ENCODE results near the gene KCTD7. TPM values are rescaled to one million over a fixed set of nuclear protein-coding genes. Genes with fewer than 3 reads are reported as not detected.
"Not testable (repeated sequence)": the region's sequence is repeated elsewhere in the genome, so short reads cannot be mapped to it uniquely, and the experiment has no call there.

KCTD7 gene
- 1 to 10 TPM; 6.3 to 7.5 TPM for total RNA-seq

DNA sequence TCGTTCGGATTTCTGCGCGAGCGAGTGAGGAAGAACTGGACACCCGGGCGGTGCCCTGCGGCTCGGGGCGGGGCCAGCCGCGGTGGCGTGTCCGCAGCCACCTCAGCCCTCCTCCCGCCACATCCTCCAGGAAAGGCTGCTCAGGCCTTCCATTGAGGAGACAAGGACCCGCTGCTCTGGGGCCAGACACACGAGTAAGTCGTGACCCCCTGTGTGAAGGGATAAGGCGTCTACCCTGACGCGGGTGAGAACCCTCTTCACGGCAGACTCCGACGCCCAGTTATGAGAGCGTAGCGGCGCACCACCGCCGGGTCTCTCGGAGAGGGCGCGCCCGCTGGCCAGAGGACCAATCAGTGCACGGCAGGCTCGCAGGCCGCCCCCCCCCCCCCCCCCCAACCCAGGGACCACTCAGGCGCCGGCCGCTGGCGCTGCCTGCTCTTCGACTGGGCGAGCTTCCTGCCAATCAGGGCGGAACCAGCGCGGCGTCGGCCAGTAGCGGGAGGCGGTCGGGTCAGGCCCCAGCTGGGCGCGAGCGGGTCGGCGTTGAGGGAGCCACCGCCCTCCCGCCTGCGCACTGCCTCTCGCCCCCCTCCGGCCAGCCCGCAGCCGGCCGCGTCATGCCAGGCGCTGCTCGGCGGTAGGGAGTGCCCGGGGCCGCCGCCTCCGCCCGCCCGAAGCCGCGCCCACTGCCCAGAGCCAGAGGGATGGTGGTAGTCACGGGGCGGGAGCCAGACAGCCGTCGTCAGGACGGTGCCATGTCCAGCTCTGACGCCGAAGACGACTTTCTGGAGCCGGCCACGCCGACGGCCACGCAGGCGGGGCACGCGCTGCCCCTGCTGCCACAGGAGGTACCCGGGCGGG lies at the start of gene KCTD7:
Gene KCTD7 (plus strand): TSS at position 521 of the 861 bp plus-strand sequence. CDS start 184 bp downstream, at position 705.
- CTCF ChIA-PET: no interaction called here
- intact Hi-C loops (cut with micrococcal nuclease): loop anchor here (1.0 to 2.0 kb wide), 10 partner anchors 26 to 877 kb away; partner anchors contain the start of genes RABGEF1, TMEM248 and TYW1

DNA sequence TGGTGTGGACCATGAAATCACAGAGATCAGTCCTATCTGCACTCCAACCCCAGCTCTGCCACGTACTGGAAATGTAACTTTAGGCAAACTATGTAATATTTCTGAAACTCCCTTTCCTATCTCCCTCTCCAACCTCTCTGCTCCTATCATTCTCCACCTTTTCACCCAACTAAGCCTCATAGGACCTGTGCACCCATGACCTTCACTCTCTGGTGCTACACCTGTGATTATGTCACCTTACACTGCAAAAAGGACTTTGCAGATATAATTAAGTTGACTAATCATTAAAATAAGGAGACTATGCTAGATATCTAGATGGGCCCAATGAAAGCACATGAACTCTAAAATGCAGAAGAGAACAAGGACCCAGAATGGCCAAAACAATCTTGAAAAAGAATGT lies 48.3 kb upstream of the KCTD7 start:
- peaks cover 54% of the 10 kb centered on the region for H3K4me1 Mint-ChIP-seq (ENCODE audit: low read depth)
- H3K27ac Mint-ChIP-seq; DNase-seq; H3K36me3 Mint-ChIP-seq (ENCODE audit: low read depth); intact Hi-C loops (cut with micrococcal nuclease); H3K4me3 Mint-ChIP-seq; CTCF ChIA-PET; H3K9me3 Mint-ChIP-seq; H3K27me3 Mint-ChIP-seq (ENCODE audit: low read depth): not testable (repeated sequence)

More for the DNA sequence above, at the start of gene KCTD7:
- Mint-ChIP-seq H3K27ac (peak within 1 kb of the TSS; percentile 80), H3K36me3 (ENCODE audit: low read depth) (no peaks in the 10 kb centered on the region), H3K4me3 (peak within 1 kb of the TSS; percentile 83), H3K27me3 (ENCODE audit: low read depth) (no peaks in the 10 kb centered on the region), H3K9me3 (no peaks in the 10 kb centered on the region), H3K4me1 (ENCODE audit: low read depth) (peaks cover 41% of the 10 kb centered on the region)
- peak; percentile 97 for DNase-seq

DNA sequence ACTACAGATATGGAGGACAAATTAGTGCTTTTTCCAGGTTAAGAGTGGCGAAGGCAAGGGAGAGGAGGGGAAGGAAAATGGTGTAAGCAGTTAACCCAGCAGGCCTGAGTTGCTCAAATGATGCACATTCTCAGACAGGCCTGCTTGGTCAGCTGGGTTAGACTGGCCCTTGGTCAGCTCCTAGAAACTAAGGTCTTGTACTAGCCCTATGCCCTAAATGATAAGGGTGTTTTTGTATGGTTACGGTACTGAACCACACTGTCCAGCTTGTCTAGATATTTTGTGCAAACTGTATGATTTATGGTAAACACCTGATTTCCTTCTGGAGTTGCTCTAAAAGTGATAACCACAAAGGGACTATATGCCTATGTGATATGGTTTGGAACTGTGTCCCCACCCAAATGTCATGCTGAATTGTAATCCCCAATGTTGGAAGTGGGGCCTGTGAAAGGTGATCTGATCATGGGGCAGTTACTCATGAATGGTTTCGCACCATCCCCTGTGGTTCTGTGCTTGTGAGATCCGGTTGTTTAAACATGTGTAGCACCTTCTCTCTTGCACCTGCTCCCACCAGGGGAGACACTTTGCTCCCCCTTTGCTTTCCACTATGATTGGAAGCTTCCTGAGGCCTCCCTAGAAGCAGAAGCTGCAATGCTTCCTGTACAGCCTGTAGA lies 45.7 kb upstream of the KCTD7 start:
- intact Hi-C loops (cut with micrococcal nuclease); H3K27ac Mint-ChIP-seq; H3K4me3 Mint-ChIP-seq; DNase-seq; H3K9me3 Mint-ChIP-seq; H3K27me3 Mint-ChIP-seq (ENCODE audit: low read depth): not testable (repeated sequence)
- Mint-ChIP-seq H3K36me3 (ENCODE audit: low read depth) (peaks cover 11% of the 10 kb centered on the region), H3K4me1 (ENCODE audit: low read depth) (peaks cover 52% of the 10 kb centered on the region)
- CTCF ChIA-PET: interaction anchor here (0.6 kb wide), 1 partner anchor 612 kb away, joined by 3 read pairs; no protein-coding TSS in a partner anchor

DNA sequence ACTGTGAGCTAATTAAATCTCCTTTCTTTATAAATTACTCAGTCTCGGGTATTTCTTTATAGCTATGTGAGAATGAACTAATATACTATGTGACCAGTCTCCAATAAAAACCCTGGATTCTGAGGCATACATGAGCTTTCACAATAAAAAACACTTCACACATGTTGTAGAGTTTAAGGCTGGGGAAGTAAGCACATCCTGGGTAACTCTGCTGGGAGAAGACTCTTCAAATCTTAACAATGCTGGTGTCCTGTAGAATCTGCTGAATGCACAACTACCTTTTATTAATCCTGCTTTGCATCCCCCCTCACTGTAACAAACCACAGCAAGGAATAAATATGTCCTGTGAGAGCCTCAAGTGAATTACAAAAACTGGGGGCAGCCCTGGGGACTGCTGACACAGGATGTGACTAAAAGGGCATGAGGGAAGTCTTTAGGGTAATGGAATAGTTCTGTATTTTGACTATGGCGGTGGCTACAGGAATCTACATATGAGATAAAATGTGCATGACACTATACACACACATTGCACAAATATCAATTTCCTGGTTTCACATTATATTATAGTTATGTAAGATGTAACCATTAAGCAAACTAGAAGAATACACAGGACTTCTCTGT lies 45.1 kb upstream of the KCTD7 start:
- Mint-ChIP-seq H3K27me3 (ENCODE audit: low read depth) (no peaks in the 10 kb centered on the region), H3K36me3 (ENCODE audit: low read depth) (peaks cover 11% of the 10 kb centered on the region), H3K27ac (no peak overlapping the region), H3K4me3 (no peak overlapping the region), H3K4me1 (ENCODE audit: low read depth) (peaks cover 50% of the 10 kb centered on the region), H3K9me3 (no peaks in the 10 kb centered on the region)
- DNase-seq: no peak
- intact Hi-C loops (cut with micrococcal nuclease): no loop called here
- CTCF ChIA-PET: no interaction called here

DNA sequence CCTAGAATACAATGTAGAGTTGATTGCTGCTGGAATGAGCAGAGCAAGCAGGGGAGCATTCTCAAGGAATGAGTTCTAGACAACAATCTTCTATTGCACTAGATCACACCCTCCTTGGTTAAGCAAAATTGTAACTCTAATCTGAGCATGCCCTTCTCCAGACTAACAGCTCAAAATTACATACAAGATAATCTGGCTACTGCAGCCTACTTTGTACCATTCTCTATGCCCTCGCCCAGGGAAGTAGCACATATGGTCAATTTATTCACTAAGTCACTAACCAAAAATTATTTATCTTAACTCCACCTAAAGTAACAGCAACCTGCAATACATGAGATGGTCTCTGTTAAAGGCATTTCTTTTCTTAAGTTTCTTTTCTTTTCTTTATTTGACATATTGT lies 42.5 kb upstream of the KCTD7 start:
- CTCF ChIA-PET: no interaction called here
- Mint-ChIP-seq H3K4me3 (no peak overlapping the region), H3K36me3 (ENCODE audit: low read depth) (peaks cover 11% of the 10 kb centered on the region), H3K4me1 (ENCODE audit: low read depth) (peaks cover 59% of the 10 kb centered on the region), H3K9me3 (no peaks in the 10 kb centered on the region), H3K27me3 (ENCODE audit: low read depth) (no peaks in the 10 kb centered on the region), H3K27ac (no peak overlapping the region)
- no peak for DNase-seq
- intact Hi-C loops (cut with micrococcal nuclease): no loop called here

DNA sequence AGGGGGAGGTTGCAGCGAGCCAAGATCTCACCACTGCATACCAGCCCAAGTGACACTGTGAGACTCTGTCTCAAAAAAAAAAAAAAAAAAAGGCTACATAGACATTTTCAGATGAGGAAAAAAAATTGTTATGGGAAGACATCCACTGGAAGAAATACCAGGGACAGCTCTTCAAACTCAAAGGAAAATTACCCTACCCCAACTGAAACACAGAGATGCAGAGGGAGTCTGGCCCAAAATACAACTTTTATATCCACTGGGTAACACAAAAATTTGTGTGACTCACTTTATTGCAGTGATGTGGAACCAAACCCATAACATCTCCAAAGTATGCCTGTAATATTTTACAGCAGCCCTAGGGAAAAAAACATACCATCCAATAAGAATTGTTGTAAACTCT lies 40.5 kb upstream of the KCTD7 start:
- H3K27me3 Mint-ChIP-seq (ENCODE audit: low read depth); CTCF ChIA-PET; H3K9me3 Mint-ChIP-seq; DNase-seq; H3K4me3 Mint-ChIP-seq; intact Hi-C loops (cut with micrococcal nuclease); H3K27ac Mint-ChIP-seq; H3K36me3 Mint-ChIP-seq (ENCODE audit: low read depth): not testable (repeated sequence)
- H3K4me1 Mint-ChIP-seq (ENCODE audit: low read depth): peaks cover 61% of the 10 kb centered on the region

DNA sequence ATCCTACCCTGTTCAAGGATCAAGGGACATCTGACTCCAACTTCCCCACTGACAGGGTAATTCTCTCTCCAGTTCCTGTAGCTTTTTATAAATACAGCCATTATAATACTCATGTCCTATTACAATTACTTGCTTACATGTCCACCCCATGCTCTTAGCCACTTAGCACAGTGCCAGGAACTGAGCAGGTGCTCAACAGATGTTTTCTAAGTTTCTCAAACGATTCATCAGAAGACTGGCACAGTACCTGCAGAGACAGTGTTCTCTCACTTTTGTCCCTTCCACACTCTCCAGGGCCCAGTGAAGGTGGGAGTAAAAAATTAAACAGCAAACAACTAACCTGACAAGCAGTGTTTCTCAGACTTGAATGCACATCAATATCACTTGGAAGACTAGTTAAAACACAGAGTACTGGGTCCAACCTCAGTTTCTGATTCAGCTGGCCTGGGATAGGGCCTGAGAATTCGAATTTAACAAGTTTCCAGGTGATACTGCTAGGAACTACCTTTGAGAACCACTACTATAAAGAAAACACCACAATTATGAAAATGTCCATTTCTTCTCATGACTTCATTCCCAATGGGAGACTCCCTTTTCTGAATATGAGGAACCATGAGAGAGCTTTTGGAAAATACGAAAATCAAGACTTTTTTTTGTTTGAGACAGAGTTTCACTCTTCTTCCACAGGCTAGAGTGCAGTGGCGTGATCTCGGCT lies 39.7 kb upstream of the KCTD7 start:
- intact Hi-C loops (cut with micrococcal nuclease); H3K9me3 Mint-ChIP-seq; CTCF ChIA-PET; DNase-seq; H3K27me3 Mint-ChIP-seq (ENCODE audit: low read depth); H3K36me3 Mint-ChIP-seq (ENCODE audit: low read depth); H3K27ac Mint-ChIP-seq; H3K4me3 Mint-ChIP-seq: not testable (repeated sequence)
- H3K4me1 Mint-ChIP-seq (ENCODE audit: low read depth): peaks cover 55% of the 10 kb centered on the region

DNA sequence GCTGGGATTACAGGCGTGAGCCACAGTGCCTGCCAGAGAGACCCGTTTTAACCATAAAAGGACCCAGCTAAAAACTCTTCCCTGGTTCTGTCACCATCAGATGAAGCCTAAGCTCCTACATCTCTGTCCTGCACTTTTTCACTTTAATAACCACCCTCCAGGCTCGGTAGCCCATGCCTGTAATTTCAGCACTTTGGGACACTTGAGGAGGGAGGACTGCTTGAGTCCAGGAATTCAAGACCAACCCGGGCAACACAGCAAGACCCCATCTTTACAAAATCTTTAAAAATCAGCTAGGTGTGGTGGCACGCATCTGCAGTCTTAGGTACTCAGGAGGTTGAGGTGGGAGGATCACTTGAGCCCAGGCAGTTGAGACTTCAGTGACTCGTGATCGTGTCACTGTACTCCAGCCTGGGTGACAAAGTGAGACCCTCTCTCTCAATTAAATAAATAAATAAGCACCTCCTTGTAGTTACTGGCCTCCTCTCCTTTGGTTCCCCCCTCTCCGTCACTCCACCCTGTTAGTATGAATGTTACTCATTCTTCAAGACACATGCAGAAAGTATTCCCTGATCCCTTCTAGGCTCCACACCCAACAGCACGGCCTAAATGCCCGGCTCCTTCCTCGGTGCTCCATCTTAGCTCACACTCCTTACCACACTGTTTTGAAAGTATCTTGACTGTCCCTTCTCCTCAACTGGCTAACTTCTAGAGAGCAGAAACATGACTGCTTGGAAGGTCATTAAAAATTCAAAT lies 38.2 kb upstream of the KCTD7 start:
- H3K4me1 Mint-ChIP-seq (ENCODE audit: low read depth): peaks cover 51% of the 10 kb centered on the region
- intact Hi-C loops (cut with micrococcal nuclease); H3K36me3 Mint-ChIP-seq (ENCODE audit: low read depth): not testable (repeated sequence)

DNA sequence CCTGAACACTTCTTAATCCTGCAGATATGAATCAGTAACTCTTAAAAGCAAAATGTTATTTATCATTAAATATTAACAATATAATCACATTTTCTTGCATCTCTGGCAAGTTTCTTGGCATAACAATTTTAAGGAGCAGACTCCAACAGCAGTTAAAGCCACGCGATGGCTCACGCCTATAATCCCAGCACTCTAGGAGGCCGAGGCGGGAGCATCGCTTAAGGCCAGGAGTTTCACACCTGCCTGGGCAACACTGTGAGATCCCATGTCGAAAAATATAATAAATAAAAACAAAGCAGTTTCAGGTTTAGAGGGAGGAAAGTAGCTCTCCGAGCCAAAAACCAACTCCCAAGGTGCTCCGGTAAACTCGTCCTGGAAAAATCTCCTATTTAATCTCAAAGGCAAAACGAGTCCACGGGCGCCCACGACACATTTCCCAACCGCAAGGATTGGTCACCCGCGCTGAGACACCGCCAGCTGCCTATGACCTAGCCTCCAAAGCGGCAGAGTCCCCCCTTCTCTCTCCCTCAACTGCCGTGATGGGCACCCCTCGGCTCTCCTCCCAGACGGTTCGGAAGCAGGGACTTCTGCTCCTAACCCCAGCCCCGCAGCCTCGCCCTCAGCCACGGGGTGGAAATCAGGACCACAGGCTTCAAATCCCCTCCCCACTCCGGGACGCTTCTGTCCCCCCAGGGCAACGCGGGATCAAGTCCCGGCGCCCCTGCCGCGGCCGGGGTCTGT lies 37.5 kb upstream of the KCTD7 start:
- not testable (repeated sequence) for H3K9me3 Mint-ChIP-seq
- CTCF ChIA-PET: interaction anchor here (0.5 kb wide), 1 partner anchor 29 kb away, joined by 3 read pairs; no protein-coding TSS in a partner anchor

More for the DNA sequence above, 38.2 kb upstream of the KCTD7 start:
- not testable (repeated sequence) for H3K9me3 Mint-ChIP-seq; DNase-seq; H3K27me3 Mint-ChIP-seq (ENCODE audit: low read depth)
- Mint-ChIP-seq H3K4me3 (peak overlapping the region; percentile 98), H3K27ac (peak overlapping the region; percentile 12)
- CTCF ChIA-PET: interaction anchor here (0.5 kb wide), 1 partner anchor 29 kb away, joined by 3 read pairs; no protein-coding TSS in a partner anchor

DNA sequence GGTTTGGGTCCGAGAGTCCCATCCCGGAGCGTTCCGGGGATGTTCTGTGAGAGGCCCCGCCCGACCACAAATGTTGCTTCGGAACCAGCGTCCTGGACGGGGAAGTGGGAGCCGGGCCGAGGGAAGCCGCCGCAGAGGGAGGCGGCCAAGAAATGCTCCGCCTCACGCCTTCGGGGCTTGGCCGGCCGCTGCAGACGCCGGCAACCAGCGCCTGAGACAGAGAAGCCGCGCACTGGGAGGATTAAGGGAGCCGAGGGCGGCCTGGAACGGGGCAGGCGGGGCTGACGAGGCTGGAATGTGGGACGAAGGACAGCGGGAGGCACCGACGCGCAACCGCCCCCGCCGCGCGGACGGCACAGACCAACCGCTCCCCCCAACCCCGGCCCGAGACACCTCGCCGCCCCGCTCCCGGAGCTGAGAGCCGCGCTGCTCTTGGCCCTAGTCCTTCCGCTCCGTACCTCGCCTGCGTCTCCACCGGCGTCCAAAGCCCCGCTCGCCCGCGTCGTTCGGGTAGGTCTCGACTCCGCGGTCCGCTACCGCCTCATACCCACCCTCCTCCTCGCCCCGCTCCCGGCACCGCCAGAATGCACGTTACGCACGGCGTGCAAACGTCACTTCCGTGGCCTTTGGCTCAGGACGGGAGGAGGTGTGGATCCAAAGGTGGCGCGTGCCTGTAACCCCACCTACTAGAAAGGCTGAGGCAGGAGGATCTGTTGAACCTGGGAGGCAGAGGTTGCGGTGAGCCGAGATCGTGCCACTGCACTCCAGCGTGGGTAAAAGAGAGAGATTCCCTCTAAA lies 36.7 kb upstream of the KCTD7 start:
- H3K9me3 Mint-ChIP-seq: peaks cover 1% of the 10 kb centered on the region
- peak overlapping the region; percentile 96 for H3K27ac Mint-ChIP-seq
- H3K36me3 Mint-ChIP-seq (ENCODE audit: low read depth): peaks cover 2% of the 10 kb centered on the region
- peak overlapping the region; percentile 98 for H3K4me3 Mint-ChIP-seq
- DNase-seq: peak; percentile 96
- H3K4me1 Mint-ChIP-seq (ENCODE audit: low read depth): peaks cover 44% of the 10 kb centered on the region
- intact Hi-C loops (cut with micrococcal nuclease): loop anchor here (1.0 kb wide), 7 partner anchors 36 to 404 kb away; partner anchors contain the start of genes KCTD7, RABGEF1 and TYW1
- CTCF ChIA-PET: interaction anchor here (0.6 kb wide), 1 partner anchor 79 kb away, joined by 4 read pairs; no protein-coding TSS in a partner anchor
- no peaks in the 10 kb centered on the region for H3K27me3 Mint-ChIP-seq (ENCODE audit: low read depth)

More for the DNA sequence above, 37.5 kb upstream of the KCTD7 start:
- H3K27me3 Mint-ChIP-seq (ENCODE audit: low read depth); H3K36me3 Mint-ChIP-seq (ENCODE audit: low read depth); intact Hi-C loops (cut with micrococcal nuclease): not testable (repeated sequence)
- H3K4me1 Mint-ChIP-seq (ENCODE audit: low read depth): peaks cover 50% of the 10 kb centered on the region
- peak; percentile 28 for DNase-seq
- H3K27ac Mint-ChIP-seq: peak overlapping the region; percentile 96
- H3K4me3 Mint-ChIP-seq: peak overlapping the region; percentile 98

All from activated naive CD4-positive, alpha-beta T cell treated with anti-CD3 and anti-CD28 coated beads for 36 hours (primary cell).